Lower lobe of right lung (tissue), 2 donors: Measurements from ENCODE around the gene IER2. TPM values are rescaled to one million over a fixed set of nuclear protein-coding genes. Genes with fewer than 3 reads are reported as not detected.
A peak's percentile ranks its signal among the peaks of the same experiment; 100 is the strongest.

ENCODE experiments used
- ATAC-seq, 2 donors: fragments of 200-7000 bp; cut with Tn5 transposase; one replicate each; pipeline ENCODE4 v1.9.1; 2020 to 2022; ENCODE audit warnings: mild to moderate bottlenecking in 2 of 2, moderate library complexity in 2 of 2
- DNase-seq: peaks from one replicate; pipeline ENCODE4 v3.0.0-alpha.2; 2020
- H3K27ac ChIP-seq: fragments of 200-600 bp; one replicate; pipeline ENCODE4 v1.8.0; 2022
- H3K27me3 ChIP-seq: fragments of 200-600 bp; one replicate; pipeline ENCODE4 v1.8.0; 2022; ENCODE audit warnings: low read depth
- H3K36me3 ChIP-seq: fragments of 200-600 bp; one replicate; pipeline ENCODE4 v1.8.0; 2022; ENCODE audit warnings: mild to moderate bottlenecking
- H3K4me1 ChIP-seq: fragments of 200-600 bp; one replicate; pipeline ENCODE4 v1.8.0; 2022
- H3K4me3 ChIP-seq: fragments of 200-600 bp; one replicate; pipeline ENCODE4 v1.8.0; 2022; ENCODE audit warnings: mild to moderate bottlenecking
- H3K9me3 ChIP-seq: fragments of 200-600 bp; one replicate; pipeline ENCODE4 v1.8.0; 2022
- intact Hi-C: fragments of 100-400 bp; cut with DNase I; formaldehyde crosslinking; loops from one replicate; pipeline ENCODE4 v1.11.0; 2022
- total RNA-seq: library from RNA; stranded (reverse); fragmentation: NEBNext Ultra II Directional; extraction: Animal tissue kit (Norgen Biotek cat#: 25700); gene quantifications from one replicate; pipeline ENCODE4 v1.2.1, GENCODE V29; 2021
- TF ChIP-seq, protein P1 (sequence below): fragments of 200-600 bp; IDR thresholded peaks from one replicate; pipeline ENCODE4 v1.8.0; 2022; ENCODE audit warnings: antibody characterized with exemption, mild to moderate bottlenecking
- donor health status: DM: no; HTN: yes; CAD: no; lungs with severe emphysema.

Gene IER2
- total RNA-seq, 1 donor from 2014 or later = 80.2 TPM

DNA sequence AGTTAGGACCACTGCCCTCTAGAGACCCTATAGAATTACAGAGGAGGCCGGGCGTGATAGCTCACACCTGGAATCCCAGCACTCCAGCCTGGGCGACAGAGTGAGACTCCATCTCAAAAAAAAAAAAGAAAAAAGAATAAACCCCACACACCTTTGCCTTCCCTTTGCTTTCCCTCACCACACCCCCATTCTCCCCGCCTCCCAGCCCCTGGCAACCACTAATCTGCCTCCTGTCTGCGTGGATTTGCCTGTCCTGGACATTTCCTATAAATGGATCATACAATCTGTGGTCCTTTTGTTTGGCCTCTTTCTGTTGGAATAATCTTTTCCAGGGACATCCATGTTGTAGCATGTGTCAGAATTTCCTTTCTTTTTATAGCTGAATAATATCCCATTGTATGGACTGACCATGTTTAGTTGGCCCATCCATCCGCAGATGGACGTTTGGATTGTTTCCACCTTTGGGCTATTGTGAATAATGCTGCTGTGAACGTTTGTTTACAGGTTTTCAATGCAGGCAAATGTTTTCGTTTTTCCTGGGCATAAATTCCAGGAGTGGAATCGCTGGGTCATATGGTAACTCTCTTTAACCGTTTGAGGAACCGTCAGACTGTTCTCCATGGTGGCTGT is 16.9 kb upstream of the IER2 start:
- intact Hi-C loops = no loop called here
- TF ChIP-seq, protein P1, sequence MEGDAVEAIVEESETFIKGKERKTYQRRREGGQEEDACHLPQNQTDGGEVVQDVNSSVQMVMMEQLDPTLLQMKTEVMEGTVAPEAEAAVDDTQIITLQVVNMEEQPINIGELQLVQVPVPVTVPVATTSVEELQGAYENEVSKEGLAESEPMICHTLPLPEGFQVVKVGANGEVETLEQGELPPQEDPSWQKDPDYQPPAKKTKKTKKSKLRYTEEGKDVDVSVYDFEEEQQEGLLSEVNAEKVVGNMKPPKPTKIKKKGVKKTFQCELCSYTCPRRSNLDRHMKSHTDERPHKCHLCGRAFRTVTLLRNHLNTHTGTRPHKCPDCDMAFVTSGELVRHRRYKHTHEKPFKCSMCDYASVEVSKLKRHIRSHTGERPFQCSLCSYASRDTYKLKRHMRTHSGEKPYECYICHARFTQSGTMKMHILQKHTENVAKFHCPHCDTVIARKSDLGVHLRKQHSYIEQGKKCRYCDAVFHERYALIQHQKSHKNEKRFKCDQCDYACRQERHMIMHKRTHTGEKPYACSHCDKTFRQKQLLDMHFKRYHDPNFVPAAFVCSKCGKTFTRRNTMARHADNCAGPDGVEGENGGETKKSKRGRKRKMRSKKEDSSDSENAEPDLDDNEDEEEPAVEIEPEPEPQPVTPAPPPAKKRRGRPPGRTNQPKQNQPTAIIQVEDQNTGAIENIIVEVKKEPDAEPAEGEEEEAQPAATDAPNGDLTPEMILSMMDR = no peak
- Histone ChIP-seq H3K9me3 (no peaks in the 10 kb centered on the region), H3K36me3 (peaks cover 37% of the 10 kb centered on the region), H3K4me1 (peaks cover 17% of the 10 kb centered on the region), H3K27me3 (no peaks in the 10 kb centered on the region), H3K27ac (peak overlapping the region; percentile 36), H3K4me3 (no peak overlapping the region)
- ATAC-seq (no peak), DNase-seq (no peak)

DNA sequence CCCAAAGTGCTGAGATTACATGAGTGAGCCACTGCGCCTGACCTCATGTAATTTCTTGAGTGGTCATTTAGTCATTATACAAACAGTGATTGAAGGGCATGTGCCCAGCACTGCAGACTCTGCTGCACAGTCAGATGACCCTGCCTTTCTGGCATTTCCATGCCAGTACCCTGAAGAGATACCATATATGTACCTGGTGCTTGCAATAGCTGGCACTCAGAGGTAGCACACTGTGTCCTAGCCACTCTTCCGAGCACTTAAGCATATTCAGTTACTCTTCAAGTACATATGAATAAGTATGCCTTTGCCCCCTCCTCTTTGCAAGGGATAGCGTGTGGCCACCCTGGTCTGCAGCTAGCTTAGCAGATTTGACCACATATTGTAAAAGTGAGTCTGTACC is 15.6 kb upstream of the IER2 start:
- DNase-seq = peak; percentile 65
- peak; percentile 92 to 94 for ATAC-seq
- TF ChIP-seq, protein P1 = no peak
- Histone ChIP-seq H3K9me3 (no peaks in the 10 kb centered on the region), H3K36me3 (peaks cover 44% of the 10 kb centered on the region), H3K27me3 (no peaks in the 10 kb centered on the region), H3K4me1 (peaks cover 17% of the 10 kb centered on the region), H3K27ac (peak overlapping the region; percentile 61), H3K4me3 (no peak overlapping the region)
- intact Hi-C loops = no loop called here

DNA sequence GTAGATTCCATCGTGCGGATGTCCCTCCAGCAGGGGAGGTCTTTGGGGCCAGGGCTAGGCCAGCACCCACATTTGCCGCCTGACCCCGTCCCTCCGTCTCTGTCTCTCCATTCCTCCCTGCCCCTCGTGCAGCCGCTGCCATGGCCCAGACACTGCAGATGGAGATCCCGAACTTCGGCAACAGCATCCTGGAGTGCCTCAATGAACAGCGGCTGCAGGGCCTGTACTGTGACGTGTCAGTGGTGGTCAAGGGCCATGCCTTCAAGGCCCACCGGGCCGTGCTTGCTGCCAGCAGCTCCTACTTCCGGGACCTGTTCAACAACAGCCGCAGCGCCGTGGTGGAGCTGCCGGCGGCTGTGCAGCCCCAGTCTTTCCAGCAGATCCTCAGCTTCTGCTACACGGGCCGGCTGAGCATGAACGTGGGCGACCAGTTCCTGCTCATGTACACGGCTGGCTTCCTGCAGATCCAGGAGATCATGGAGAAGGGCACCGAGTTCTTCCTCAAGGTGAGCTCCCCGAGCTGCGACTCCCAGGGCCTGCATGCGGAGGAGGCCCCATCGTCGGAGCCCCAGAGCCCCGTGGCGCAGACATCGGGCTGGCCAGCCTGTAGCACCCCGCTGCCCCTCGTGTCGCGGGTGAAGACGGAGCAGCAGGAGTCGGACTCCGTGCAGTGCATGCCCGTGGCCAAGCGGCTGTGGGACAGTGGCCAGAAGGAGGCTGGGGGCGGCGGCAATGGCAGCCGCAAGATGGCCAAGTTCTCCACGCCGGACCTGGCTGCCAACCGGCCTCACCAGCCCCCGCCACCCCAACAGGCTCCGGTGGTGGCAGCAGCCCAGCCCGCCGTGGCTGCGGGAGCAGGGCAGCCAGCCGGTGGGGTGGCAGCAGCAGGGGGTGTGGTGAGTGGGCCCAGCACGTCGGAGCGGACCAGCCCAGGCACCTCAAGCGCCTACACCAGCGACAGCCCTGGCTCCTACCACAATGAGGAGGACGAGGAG is 14.8 kb upstream of the IER2 start:
- peaks cover 48% of the 10 kb centered on the region for H3K36me3 ChIP-seq
- H3K4me1 ChIP-seq = peaks cover 17% of the 10 kb centered on the region
- H3K27me3 ChIP-seq = no peaks in the 10 kb centered on the region
- DNase-seq (no peak), ATAC-seq (no peak)
- TF ChIP-seq, protein P1 = no peak
- intact Hi-C loops = no loop called here
- no peaks in the 10 kb centered on the region for H3K9me3 ChIP-seq
- peak overlapping the region; percentile 24 for H3K27ac ChIP-seq
- H3K4me3 ChIP-seq = no peak overlapping the region

DNA sequence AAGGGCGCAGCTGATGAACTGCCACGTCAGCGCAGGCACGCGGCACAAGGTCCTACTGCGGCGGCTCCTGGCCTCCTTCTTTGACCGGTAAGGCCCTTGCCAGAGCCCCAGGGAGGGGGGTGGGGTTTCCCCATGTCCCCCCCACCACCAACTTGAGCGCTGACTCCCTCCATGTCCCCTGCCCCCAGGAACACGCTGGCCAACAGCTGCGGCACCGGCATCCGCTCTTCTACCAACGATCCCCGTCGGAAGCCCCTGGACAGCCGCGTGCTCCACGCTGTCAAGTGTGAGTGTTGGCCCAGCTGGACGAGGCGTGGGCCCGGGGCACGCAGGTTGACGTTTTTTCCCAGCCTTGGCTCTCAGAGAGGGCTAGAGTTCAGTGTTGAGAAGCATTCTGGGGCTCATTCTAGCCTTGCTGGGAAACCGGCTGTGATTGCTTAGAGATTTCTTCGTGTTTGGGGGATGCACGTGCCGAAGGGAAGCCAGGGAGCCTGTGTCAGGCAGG is 12.9 kb upstream of the IER2 start:
- TF ChIP-seq, protein P1 = no peak
- Histone ChIP-seq H3K27ac (no peak overlapping the region), H3K4me1 (peaks cover 17% of the 10 kb centered on the region), H3K9me3 (no peaks in the 10 kb centered on the region), H3K27me3 (no peaks in the 10 kb centered on the region), H3K4me3 (no peak overlapping the region), H3K36me3 (peaks cover 48% of the 10 kb centered on the region)
- intact Hi-C loops = no loop called here
- DNase-seq (no peak), ATAC-seq (no peak)

DNA sequence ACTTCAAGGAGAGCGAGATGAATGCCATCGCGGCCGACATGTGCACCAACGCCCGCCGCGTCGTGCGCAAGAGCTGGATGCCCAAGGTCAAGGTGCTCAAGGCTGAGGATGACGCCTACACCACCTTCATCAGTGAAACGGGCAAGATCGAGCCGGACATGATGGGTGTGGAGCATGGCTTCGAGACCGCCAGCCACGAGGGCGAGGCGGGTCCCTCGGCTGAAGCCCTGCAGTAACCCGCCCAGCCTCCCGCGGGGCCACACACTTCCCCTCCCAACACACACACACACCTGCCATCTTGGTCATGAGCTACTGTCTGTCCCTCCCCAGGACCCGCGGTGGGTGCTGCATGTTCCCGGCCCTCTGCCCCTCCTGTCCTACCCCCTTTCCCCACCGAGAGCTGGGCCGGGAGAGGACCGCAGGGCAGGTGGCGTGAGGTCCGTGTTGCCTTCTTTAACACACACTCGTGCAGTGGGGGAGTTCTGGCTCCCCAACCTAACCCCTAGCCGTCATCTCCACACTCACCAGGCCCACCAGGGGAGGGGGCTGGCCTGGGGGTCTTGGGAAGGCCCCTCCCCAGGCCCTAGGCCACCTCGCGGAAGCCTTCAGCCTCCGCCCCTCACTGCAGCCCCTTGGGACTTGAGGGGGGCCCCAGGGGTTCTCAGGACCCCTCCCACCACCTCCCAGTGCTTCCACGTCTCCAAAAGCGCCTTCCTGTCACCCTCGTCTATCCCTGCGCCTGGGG is 11.9 kb upstream of the IER2 start:
- Histone ChIP-seq H3K27me3 (no peaks in the 10 kb centered on the region), H3K36me3 (peaks cover 48% of the 10 kb centered on the region), H3K4me1 (peaks cover 15% of the 10 kb centered on the region), H3K4me3 (no peak overlapping the region), H3K9me3 (no peaks in the 10 kb centered on the region), H3K27ac (no peak overlapping the region)
- DNase-seq = no peak
- ATAC-seq = no peak
- intact Hi-C loops = no loop called here
- TF ChIP-seq, protein P1 = no peak
